PC-9 (cell line): Measurements from ENCODE around the gene MAGI1. TPM values are rescaled to one million over a fixed set of nuclear protein-coding genes. Genes with fewer than 3 reads are reported as not detected.

Experiments used
- BruUV-seq: library from RNA; stranded (reverse); fragments of 400-500 nt; replicated peaks from 2 replicates; lab custom pipeline; 2021; lab: Mats Ljungman, UMichigan
- CTCF ChIA-PET: fragments of 300-600 bp; sonication (Branson Sonifier 250); formaldehyde crosslinking; loops from one replicate; lab custom pipeline; 2022; ENCODE audit warnings: antibody characterized with exemption; lab: Charles Lee
- POLR2A ChIA-PET: fragments of 300-600 bp; sonication (Branson Sonifier 250); formaldehyde crosslinking; loops from one replicate; lab custom pipeline; 2022; ENCODE audit warnings: antibody characterized with exemption; ENCODE audit not compliant: unreplicated experiment; lab: Charles Lee
- DNase-seq, 2 experiments: peaks; one replicate each; pipeline versions ENCODE4 v3.0.0 to v3.0.0-alpha.2; 2015 to 2022; ENCODE audit warnings: mixed read lengths in 1 of 2
- H2AFZ ChIP-seq: fragments of 200-600 bp; sonication (generic); 2 replicates; pipeline ENCODE4 v1.8.1; 2017; ENCODE audit warnings: antibody characterized with exemption
- H3F3A ChIP-seq: fragments of 200-600 bp; sonication (generic); 2 replicates; pipeline ENCODE4 v1.8.1; 2017; ENCODE audit warnings: antibody characterized with exemption, mild to moderate bottlenecking, low read depth; ENCODE audit not compliant: insufficient read depth
- H3K27ac ChIP-seq: fragments of 200-600 bp; sonication (generic); 2 replicates; pipeline ENCODE4 v1.6.1; 2016; ENCODE audit warnings: mixed run types
- H3K27me3 ChIP-seq: fragments of 200-600 bp; sonication (generic); 2 replicates; pipeline ENCODE4 v1.6.1; 2016; ENCODE audit warnings: low read depth, mixed run types; ENCODE audit not compliant: insufficient read depth
- H3K36me3 ChIP-seq: fragments of 200-600 bp; sonication (generic); 2 replicates; pipeline ENCODE4 v1.6.1; 2016; ENCODE audit warnings: low read depth, mixed run types
- H3K4me1 ChIP-seq: fragments of 200-600 bp; sonication (generic); replicated peaks from 2 replicates; pipeline ENCODE4 v1.6.1; 2016; ENCODE audit warnings: mixed run types; ENCODE audit not compliant: insufficient read depth
- H3K4me2 ChIP-seq: fragments of 200-600 bp; sonication (generic); 2 replicates; pipeline ENCODE4 v1.6.1; 2017; ENCODE audit warnings: mixed run types
- H3K4me3 ChIP-seq: fragments of 200-600 bp; sonication (generic); 2 replicates; pipeline ENCODE4 v1.6.1; 2016; ENCODE audit warnings: mixed run types
- H3K79me2 ChIP-seq: fragments of 200-600 bp; sonication (generic); 2 replicates; pipeline ENCODE4 v1.6.1; 2017; ENCODE audit warnings: low read depth, mixed run types
- H3K9me2 ChIP-seq: fragments of 200-600 bp; sonication (generic); 2 replicates; pipeline ENCODE4 v1.8.1; 2017; ENCODE audit warnings: mild to moderate bottlenecking; ENCODE audit not compliant: insufficient read depth
- H3K9me3 ChIP-seq: fragments of 200-600 bp; sonication (generic); 2 replicates; pipeline ENCODE4 v1.8.1; 2016; ENCODE audit warnings: low read depth; ENCODE audit not compliant: insufficient read depth
- H4K20me1 ChIP-seq: fragments of 200-600 bp; sonication (generic); 2 replicates; pipeline ENCODE4 v1.8.1; 2017; ENCODE audit not compliant: insufficient read depth
- EZH2 ChIP-seq: fragments of 200-600 bp; sonication (generic); IDR thresholded peaks from 2 replicates; pipeline ENCODE4 v1.8.0; 2017; ENCODE audit warnings: antibody characterized with exemption, low read depth
- intact Hi-C: fragments of 100-400 bp; cut with micrococcal nuclease; formaldehyde crosslinking; loops from one replicate; pipeline ENCODE4 v1.10.0; 2022; ENCODE audit not compliant: unreplicated experiment
- total RNA-seq: library from RNA; stranded (reverse); gene quantifications from 2 replicates; pipeline ENCODE4 v1.2.3, GENCODE V29; 2021
- TF ChIP-seq, protein P1 (sequence below): fragments of 200-600 bp; sonication (generic); conservative IDR thresholded peaks from 2 replicates; pipeline ENCODE4 v1.6.1; 2017; ENCODE audit warnings: mixed run types, antibody characterized with exemption, mild to moderate bottlenecking, moderate library complexity

Gene MAGI1
- total RNA-seq, 1 experiment from 2014 or later: 23.3 TPM

- H3K4me2 ChIP-seq: no peak overlapping the region
- POLR2A ChIA-PET: no interaction called here
- H3K9me3 ChIP-seq: no peaks in the 10 kb centered on the region; the same call in 1 of the 2 replicates
- no peaks in the 10 kb centered on the region for H3K27me3 ChIP-seq
- no peaks in the 10 kb centered on the region for H3K79me2 ChIP-seq
- intact Hi-C loops: no loop called here
- CTCF ChIA-PET: no interaction called here
- H3K27ac ChIP-seq: no peak overlapping the region
- no peaks in the 10 kb centered on the region for H4K20me1 ChIP-seq
- no peak for DNase-seq
- H3K9me2 ChIP-seq: no peaks in the 10 kb centered on the region
- H3K36me3 ChIP-seq: no peaks in the 10 kb centered on the region
- no TSS peak for BruUV-seq
- no peak overlapping the region for H3K4me3 ChIP-seq
- H3F3A ChIP-seq: no peaks in the 10 kb centered on the region
- TF ChIP-seq EZH2: no peak
- TF ChIP-seq, protein P1, sequence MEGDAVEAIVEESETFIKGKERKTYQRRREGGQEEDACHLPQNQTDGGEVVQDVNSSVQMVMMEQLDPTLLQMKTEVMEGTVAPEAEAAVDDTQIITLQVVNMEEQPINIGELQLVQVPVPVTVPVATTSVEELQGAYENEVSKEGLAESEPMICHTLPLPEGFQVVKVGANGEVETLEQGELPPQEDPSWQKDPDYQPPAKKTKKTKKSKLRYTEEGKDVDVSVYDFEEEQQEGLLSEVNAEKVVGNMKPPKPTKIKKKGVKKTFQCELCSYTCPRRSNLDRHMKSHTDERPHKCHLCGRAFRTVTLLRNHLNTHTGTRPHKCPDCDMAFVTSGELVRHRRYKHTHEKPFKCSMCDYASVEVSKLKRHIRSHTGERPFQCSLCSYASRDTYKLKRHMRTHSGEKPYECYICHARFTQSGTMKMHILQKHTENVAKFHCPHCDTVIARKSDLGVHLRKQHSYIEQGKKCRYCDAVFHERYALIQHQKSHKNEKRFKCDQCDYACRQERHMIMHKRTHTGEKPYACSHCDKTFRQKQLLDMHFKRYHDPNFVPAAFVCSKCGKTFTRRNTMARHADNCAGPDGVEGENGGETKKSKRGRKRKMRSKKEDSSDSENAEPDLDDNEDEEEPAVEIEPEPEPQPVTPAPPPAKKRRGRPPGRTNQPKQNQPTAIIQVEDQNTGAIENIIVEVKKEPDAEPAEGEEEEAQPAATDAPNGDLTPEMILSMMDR: no peak
- H2AFZ ChIP-seq: no peak overlapping the region
- H3K4me1 ChIP-seq: peaks cover 6% of the 10 kb centered on the region; the same call in 1 of the 2 replicates
Measured at GRCh38 chr3:65659396-65659795, 379.3 kb downstream of the MAGI1 start.

DNA sequence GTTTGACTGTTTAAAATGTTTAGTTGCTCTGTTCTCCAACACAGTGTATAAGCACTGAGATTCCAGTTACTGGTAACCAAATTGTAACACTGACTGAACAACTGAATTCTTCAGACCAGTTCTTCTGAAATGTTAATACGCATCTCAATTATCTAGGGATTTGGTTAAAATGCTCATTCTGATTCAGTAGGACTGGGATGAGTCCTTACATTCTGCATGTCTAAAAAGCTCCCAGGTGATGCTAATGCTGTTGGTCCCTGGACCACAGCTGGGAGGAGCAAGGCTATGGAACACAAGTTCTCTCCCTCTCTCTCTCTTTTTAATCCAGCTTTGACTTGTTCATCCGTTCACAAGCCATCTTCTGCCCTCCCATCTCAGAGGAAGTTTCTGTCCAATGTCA, 380.3 kb downstream of the MAGI1 start:
- BruUV-seq: no TSS peak
- intact Hi-C loops: no loop called here
- H3K4me1 ChIP-seq: peaks cover 6% of the 10 kb centered on the region; the same call in 1 of the 2 replicates
- no peaks in the 10 kb centered on the region for H3K9me2 ChIP-seq
- H3K36me3 ChIP-seq: no peaks in the 10 kb centered on the region
- no peaks in the 10 kb centered on the region; the same call in 1 of the 2 replicates for H3K9me3 ChIP-seq
- no peak overlapping the region for H3K4me2 ChIP-seq
- POLR2A ChIA-PET: no interaction called here
- no peaks in the 10 kb centered on the region for H4K20me1 ChIP-seq
- H3K27me3 ChIP-seq: no peaks in the 10 kb centered on the region
- TF ChIP-seq, protein P1: no peak
- no peak for TF ChIP-seq EZH2
- no peak overlapping the region for H2AFZ ChIP-seq
- CTCF ChIA-PET: no interaction called here
- H3K4me3 ChIP-seq: no peak overlapping the region
- DNase-seq: no peak
- no peaks in the 10 kb centered on the region for H3F3A ChIP-seq
- no peak overlapping the region for H3K27ac ChIP-seq
- H3K79me2 ChIP-seq: no peaks in the 10 kb centered on the region

- intact Hi-C loops: no loop called here
- H3K4me2 ChIP-seq: no peak overlapping the region
- no peaks in the 10 kb centered on the region for H3K36me3 ChIP-seq
- no peaks in the 10 kb centered on the region for H3K9me3 ChIP-seq
- no peak overlapping the region for H2AFZ ChIP-seq
- CTCF ChIA-PET: no interaction called here
- no peaks in the 10 kb centered on the region for H3K4me1 ChIP-seq
- H3F3A ChIP-seq: no peaks in the 10 kb centered on the region
- no peak overlapping the region for H3K27ac ChIP-seq
- peaks cover 3% of the 10 kb centered on the region; the same call in 1 of the 2 replicates for H4K20me1 ChIP-seq
- no peak for DNase-seq
- no peaks in the 10 kb centered on the region for H3K79me2 ChIP-seq
- BruUV-seq: no TSS peak
- POLR2A ChIA-PET: no interaction called here
- H3K27me3 ChIP-seq: no peaks in the 10 kb centered on the region
- H3K9me2 ChIP-seq: no peaks in the 10 kb centered on the region
- TF ChIP-seq EZH2: no peak
- TF ChIP-seq, protein P1: no peak
- no peak overlapping the region for H3K4me3 ChIP-seq
Measured at GRCh38 chr3:65655061-65655460, 383.7 kb downstream of the MAGI1 start.
